ENCODE data around the gene RIC3.

Gene RIC3

DNA sequence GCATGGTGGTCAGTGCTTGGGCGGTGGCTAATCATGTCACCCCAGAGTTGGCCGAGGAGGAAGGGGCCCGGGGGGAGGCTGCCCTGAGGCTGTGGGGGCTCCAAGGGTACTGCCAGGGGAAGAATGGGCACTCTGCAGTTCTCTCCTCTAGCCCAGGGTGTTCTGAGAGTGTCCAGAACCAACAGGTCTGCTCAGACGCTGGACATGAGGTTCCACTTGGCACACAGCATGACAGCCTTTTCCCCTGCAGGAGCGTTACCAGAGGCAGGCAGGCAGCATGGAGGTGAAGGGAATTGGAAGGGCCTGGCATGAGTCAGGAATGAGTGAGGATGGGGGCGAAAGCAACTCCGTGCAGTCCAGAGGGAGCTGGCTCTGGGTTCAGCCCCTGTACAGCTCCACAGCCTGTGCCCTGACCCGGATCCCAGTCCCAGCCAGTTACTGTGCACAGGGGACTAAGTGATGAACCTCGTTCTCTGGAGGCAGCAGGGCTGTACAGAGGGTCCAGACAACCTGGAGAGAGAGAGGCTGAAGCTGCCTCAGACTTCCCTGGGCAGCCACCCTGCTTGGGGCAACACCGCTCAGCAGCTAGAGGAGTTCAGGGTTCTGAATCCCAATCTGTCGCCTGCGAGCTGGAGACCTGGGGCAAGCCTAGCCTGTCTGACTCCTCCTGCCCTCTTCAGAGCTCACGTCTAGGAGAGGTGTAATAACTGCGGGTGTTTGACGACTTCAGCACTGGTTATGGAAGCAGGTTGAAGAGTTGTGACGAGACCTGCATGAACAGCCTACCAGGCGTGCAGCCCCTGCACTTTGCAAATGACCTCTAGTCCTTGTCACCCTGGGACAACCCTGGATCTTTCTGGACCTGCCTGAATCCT lies 102.6 kb downstream of the RIC3 start:
- no peak for DNase-seq

DNA sequence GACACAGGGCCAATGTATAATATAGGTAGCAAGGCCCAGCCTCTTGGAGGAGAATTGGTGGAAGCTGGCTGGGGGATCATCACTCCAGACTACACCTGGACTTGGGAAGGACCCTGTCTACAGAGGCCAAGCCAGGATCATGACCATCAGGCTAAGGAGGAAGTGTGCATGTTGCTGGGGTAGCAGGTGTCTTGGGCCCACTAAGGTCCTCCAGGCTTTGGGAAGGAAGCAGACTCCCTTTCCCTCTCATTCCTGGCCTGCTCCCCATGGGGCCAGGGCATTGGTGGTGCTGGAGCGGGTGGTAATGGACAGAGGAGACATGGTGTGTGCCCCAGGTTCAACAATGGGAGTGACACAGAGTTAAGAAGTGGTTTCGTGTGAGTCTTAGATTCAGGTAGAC lies 103.8 kb downstream of the RIC3 start:
- no peak for DNase-seq

DNA sequence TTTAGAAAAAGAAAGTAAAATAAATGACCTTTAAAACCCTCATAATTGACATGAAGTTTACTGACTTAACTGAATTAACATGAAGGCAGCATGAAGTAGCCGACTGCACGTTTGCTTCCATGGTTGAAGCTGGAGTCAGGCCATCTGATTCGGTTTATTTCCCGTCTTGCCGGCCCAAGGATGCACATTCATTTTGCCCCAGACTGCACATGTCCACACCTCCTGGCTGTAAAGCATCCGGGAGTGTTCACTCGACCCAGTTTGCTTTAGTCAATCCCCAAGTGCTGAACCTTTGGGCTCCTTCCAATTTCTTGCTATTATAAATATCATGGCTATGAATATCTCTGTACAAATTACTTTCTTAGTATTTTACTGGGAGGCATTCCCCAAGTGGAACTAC lies 105.5 kb downstream of the RIC3 start:
- no peak for DNase-seq

DNA sequence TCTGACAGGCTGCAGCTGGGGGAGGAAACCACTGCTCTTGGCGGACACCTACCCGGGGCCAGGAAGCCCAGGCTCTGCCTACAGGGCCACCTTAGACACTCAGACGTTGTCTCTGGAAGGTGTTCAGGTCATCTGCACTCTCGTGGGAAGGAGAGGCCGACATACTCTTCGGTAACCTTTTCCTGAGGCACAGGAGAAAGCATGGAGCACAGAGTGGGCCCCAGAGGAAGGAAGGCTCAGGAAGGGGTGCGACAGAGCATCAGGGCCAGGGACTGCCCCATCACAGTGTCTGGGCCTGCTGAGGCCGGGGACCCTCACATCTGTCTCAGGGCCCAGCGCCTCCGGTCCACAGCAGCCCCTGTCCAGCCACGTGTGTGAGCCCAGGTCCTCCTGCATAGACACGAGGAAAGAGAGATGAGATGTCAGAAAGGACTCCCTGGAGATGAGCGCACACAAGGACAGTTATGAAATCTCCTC lies 106.0 kb downstream of the RIC3 start:
- no peak for DNase-seq

DNA sequence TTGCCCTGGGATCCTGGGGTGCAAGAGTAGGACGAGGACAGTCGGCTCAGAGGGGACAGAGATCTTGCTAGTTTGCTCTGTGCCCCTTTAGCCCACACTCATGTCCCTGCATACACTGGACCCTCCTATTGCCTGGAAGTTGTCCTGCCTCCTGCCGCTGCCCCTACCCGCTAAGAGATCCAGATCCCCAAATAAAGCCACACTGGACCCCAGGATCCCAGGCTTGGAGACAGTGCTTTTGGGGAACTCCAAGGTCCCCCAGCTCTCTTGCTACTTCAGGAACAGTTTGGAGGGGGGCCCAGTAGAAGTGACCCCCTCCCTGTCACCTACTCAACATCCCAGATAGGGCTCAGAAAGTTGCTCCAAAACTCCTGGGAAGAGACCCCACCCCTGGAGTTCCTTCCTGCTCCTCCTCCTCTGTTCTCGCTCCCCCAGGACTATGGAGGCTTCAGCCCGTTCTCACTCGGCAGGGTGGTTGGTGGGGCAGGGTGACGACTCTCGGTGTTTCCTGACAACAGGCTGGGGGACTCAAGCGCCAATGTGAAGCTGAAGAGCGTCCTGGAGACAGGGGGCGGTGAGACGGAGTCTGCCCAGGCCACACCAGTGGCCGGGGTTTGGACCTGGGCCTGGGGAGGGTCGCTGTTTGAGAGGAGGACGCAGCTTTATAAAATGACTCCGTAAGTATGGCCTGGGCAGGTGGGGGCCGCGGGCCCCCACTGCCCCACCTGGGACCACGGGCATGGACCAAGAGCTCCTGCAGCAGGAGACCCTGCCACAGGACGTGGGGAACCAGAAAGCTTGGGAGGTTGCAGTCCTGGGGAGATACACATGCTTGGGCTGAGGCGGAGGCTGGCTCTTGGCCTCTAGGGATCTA lies 107.0 kb downstream of the RIC3 start:
- no peak for DNase-seq

DNA sequence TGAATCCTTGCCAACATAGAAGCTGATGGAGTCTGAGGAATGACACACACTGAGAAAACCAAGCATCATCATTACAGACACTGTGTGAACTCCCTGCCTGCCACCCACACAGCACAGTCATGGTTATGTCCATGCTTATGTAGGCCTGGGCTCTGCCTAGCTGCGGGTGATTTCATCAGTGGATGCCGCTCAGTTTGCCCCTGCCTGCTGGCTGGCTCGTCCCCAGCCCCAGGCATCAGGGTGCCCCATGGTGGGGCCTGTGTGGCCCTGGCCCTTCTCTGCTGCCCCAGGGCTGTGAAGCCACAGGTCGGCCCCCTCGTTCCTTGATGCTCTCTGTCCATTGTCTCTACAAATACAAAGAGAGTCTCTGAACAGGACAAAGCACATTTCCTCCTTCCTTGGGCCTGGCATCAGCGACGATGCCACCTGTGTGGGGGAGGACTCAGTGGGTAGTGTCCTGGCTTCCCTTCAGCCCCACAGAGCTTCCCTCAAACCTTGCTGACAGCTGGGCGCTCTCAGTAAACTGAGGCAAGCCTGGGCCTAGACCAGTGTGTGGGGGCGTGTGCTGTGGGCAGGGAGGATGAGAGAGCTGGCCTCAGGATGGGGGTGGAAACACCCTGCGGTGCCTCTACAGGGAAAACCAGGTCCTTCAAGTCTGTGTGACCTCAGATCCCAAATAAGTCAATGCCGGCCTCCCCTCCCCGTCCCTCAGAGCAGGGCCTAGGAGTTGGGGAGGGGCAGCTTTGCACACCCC lies 107.8 kb downstream of the RIC3 start:
- DNase-seq = no peak

DNA sequence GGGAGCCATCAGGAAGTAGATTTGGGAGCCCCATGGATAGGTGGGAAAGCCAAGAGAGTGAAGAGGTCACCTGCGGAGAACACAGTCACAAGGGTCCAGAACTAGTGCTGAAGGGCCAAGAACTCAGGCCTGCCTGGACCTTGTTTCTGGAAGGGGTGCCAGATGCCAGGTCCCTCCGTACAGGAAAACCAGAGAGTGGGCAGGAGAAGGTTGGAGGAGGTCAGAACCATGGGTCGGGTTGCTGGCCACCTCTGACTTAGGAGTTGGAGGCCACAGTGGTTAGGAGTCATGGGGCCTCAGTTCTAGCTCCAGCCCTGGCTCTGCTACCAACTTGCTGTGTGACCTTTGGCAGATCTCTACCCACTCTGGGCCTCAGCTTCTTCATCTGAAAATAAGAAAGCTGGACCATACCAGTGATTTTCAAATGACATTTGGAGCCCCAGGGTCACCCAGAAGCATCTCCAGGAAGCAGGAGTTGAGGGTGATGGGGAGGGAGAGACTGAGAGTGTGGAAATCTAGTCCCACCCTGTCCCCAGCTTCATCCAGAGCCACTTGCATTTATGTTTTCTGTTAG lies 108.6 kb downstream of the RIC3 start:
- DNase-seq = no peak

DNA sequence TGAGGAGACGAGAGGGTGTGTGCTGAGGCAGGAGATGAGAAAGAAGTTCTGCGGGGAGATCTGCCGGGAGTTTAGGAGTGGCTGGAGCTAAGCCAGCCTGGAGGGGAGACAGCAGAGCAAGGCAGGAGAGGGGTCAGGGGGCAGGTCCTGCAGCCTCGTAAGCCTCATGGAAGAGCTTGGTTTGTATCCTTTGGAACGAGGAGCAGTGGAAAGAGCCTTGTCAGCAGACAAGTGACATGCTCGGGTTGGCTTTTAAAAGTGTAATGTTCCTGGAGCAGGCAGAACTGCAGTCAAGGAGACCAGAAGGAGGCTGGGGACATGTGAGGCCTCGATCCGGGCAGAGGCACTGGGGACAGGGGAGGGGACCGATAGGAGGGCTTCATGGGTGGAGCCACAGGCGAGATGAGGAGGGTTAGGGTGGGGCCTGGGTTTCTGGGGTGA lies 109.2 kb downstream of the RIC3 start:
- no peak for DNase-seq

DNA sequence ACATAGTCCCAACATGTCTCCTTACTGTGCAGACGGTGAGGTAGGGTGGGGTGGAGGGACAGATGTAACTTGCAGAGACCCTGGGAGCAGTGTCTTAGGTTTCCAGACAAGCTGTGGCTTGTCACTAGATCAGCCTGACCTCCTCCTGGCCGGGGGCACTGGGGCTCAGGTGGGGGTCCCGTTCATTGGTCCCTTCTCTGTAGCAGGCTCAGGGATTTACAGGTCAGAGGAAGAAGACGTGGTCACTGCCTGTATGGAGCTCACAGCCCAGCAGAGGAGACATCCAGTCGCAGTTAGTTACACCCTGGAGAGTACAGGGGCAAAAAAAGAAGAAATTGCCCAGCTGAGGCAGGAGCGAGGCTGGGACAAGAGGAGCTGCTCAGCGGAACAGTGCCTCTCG lies 109.8 kb downstream of the RIC3 start:
- DNase-seq = no peak

DNA sequence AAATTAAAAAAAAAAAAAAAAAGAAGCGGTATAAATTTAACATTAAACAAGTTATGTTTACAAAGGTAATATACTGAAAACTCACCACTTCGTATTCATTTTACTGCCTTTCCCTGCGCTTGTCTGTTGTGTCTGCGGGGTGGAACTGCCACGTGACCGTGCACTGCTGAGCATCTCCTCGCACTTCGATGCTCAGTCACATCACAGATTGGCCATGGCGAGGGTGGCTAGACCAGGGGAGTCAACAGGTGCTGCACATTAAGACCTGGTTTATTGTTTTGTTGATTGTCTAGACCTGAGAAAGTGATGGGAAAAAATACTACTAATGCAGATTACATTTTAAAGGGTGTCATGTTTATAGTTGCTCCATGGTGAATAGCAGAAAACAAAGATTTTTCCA lies 110.6 kb downstream of the RIC3 start:
- DNase-seq = no peak

DNA sequence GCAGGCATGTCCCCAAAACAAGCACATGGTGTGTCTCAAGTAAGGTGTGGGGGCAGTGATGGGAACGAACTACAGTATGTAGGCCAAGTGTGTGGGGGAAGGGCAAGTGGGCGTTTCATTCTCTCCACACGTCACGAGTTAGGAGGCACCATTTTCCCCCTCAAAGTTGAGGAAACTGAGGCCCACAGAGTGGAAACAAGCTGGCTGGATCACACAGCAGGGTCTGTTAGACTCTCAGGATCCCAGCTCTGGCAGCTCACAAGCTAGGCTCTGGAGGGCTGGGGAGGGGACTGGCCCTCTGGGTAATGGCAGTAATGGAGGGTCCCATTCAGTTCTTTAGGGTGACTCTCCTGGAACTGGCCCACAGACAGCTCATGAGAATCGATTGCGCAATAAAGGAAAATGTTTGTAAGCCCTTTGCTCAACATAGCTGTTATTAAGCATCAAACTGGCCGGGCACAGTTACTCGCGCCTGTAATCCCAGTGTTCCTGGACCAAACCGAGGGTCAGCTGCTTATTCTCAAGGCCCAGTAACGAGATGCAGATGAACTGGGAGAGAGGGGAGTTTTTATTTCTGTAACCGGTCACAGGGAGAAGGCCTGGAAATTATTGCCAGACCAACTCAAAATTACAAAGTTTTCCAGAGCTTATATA lies 111.9 kb downstream of the RIC3 start:
- DNase-seq = no peak

All from COR-L47 (cell line).